Measurements from ENCODE around the gene RGS3.

GRCh38 chr9:113566016-113566711 lies 102.6 kb downstream of the RGS3 start:
- TF ChIP-seq CTCF (IDR thresholded peaks at IDR 0.05; ENCODE audit: insufficient read depth, low read length): no peak
- TF ChIP-seq POLR2AphosphoS5 (IDR thresholded peaks at IDR 0.05; ENCODE audit: low read depth): no peak
- TF ChIP-seq GABPA (IDR thresholded peaks at IDR 0.05; ENCODE audit: low read depth): no peak
- TF ChIP-seq SPI1 (IDR thresholded peaks at IDR 0.05; ENCODE audit: borderline replicate concordance, low read depth): no peak
- no peak for TF ChIP-seq REST (IDR thresholded peaks at IDR 0.05; ENCODE audit: insufficient replicate concordance, low read depth)
